ENCODE measurements around the gene PDE9A.
"Not testable (repeated sequence)": the region's sequence is repeated elsewhere in the genome, so short reads cannot be mapped to it uniquely, and the experiment has no call there.

Gene PDE9A

GRCh38 chr21:42653231-42654061, at the start of gene PDE9A:
TSS of gene PDE9A (plus strand) at chr21:42653621. CDS start at chr21:42653815, 194 bp downstream.
- in situ Hi-C loops (cut with MboI; ENCODE audit: low sequenced_read_pairs), result no loop called here

GRCh38 chr21:42607102-42607501, 46.3 kb upstream of the PDE9A start:
- in situ Hi-C loops (cut with MboI; ENCODE audit: low sequenced_read_pairs), result no loop called here

DNA sequence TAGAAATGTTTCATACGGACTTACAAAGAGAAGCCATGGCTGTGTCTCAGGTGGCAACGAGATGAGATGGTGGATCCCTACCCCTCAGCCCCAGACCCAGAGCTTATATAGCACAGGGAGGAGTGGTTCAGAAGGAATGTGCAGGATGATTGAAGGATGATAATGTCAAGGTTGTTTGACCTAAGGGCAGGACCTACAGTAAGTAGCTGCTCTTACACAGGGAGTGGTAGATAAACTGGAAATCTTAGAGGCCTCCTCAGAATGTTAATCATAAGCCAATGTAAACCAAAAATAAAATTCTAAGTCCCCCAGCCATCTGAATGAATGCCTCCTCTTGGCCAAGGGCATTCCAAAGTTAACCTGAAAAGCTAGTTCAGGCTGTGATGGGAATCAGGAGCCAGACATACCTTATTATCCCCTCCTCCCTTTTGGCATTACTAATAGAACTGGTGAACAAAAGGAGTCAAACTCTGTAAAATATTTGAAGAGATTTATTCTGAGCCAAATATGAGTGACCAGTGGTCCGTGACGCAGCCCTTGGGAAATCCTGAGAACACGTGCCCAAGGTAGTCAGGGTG, 45.8 kb upstream of the PDE9A start:
- in situ Hi-C loops (cut with MboI; ENCODE audit: low sequenced_read_pairs), result no loop called here

- in situ Hi-C loops (cut with MboI; ENCODE audit: low sequenced_read_pairs), result no loop called here
These were observed 45.0 kb upstream of the PDE9A start for GRCh38 chr21:42608446-42608845.

- in situ Hi-C loops (cut with MboI; ENCODE audit: low sequenced_read_pairs), result no loop called here
These were observed 43.6 kb upstream of the PDE9A start for GRCh38 chr21:42609811-42610210.

- in situ Hi-C loops (cut with MboI; ENCODE audit: low sequenced_read_pairs), result no loop called here
These were observed 41.6 kb upstream of the PDE9A start for GRCh38 chr21:42611852-42612251.

GRCh38 chr21:42612390-42612789, 41.0 kb upstream of the PDE9A start:
- in situ Hi-C loops (cut with MboI; ENCODE audit: low sequenced_read_pairs), result no loop called here

DNA sequence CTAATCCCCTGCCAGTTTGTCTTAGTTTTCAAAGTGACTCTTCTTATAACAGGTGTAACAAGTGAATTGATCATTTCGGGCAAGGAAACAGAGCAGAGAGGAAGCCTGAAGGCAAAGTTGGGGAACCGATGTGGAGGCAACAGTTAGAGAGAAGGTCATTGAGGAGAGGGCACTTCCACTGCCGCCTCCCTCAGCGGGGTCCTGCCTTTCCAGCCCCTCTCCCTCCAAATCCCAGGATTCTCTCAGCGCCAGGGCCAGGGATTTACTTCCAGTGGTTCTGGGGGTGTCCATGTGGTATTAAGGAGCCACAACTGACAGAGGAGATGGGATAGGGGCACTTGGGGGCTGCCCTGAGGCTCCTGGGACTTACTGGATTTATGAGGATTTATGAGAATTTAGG, 39.7 kb upstream of the PDE9A start:
- in situ Hi-C loops (cut with MboI; ENCODE audit: low sequenced_read_pairs), result no loop called here

DNA sequence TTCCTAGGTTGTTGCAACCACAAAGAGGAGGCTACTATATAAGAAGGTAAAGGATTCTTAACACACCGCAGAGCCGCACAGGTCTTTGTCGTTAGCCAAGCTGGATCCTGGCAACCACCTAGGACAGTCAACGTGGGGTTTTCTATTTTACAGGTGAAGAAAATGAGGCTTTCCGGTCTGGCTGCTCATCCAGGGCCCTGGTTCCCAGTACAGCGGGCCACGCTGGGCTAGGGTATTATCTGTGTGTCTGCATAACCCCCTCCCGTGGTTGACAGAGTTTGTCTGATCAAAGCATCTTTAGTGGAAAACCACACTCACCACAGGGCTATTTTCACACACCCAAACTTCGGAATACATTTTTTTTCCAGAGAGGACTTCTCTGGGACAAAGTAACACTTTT, 39.0 kb upstream of the PDE9A start:
- in situ Hi-C loops (cut with MboI; ENCODE audit: low sequenced_read_pairs), result no loop called here

GRCh38 chr21:42614811-42615351, 38.5 kb upstream of the PDE9A start:
- in situ Hi-C loops (cut with MboI; ENCODE audit: low sequenced_read_pairs), result no loop called here

DNA sequence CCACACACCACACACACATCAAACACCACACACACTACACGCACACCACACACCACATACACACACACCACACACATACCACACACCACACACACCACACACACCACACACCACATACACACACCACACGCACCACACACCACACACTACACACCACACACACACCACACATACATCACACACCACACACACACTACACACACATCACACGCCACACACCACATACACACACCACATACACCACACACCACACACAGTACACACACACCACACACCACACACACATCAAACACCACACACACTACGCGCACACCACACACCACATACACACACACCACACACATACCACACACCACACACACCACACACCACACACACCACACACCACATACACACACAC, 38.0 kb upstream of the PDE9A start:
- in situ Hi-C loops (cut with MboI; ENCODE audit: low sequenced_read_pairs), result not testable (repeated sequence)

GRCh38 chr21:42615924-42616323, 37.5 kb upstream of the PDE9A start:
- in situ Hi-C loops (cut with MboI; ENCODE audit: low sequenced_read_pairs), result no loop called here

GRCh38 chr21:42616446-42616845, 37.0 kb upstream of the PDE9A start:
- in situ Hi-C loops (cut with MboI; ENCODE audit: low sequenced_read_pairs), result no loop called here

- in situ Hi-C loops (cut with MboI; ENCODE audit: low sequenced_read_pairs), result no loop called here
These were observed 36.5 kb upstream of the PDE9A start for GRCh38 chr21:42616941-42617340.

DNA sequence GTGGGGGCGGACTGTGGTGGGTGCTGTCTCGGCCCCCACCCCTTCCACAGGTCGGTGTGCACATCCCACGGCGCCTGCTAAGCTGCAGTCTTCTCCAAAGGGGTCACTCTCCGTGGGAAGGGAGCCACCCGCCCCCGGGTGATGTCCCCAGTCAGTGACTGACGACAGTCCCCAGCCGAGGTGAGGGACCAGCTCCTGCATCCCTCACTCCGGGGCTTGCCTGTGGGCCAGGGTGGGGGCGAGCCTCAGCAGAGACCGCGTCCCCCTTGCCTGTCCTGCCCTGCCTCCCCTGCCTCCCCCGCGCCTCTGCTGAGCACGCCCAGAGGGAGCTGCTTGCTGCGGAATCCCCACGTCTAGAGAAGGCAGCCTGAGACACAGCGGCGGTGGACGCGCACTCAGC, 35.9 kb upstream of the PDE9A start:
- in situ Hi-C loops (cut with MboI; ENCODE audit: low sequenced_read_pairs), result no loop called here

DNA sequence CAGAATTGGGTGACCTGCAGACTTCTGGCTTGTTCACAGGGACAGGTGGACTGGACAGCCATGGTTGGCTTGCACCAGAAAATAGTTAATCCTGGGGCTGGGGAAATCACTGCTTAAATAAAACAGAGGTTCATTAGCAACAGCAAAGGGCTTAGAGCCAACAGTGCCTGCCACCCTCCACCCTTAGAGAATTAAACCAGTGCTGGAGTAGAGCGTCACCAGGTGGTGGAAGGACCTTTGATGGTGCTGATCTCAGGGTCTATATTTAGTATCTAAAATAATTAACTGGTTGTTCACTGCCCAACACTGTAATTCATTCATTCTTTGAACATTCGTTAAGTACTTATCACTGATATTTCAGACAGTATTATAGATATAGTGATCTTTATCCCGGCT, 34.7 kb upstream of the PDE9A start:
- in situ Hi-C loops (cut with MboI; ENCODE audit: low sequenced_read_pairs), result no loop called here

GRCh38 chr21:42619166-42619565, 34.3 kb upstream of the PDE9A start:
- in situ Hi-C loops (cut with MboI; ENCODE audit: low sequenced_read_pairs), result no loop called here

DNA sequence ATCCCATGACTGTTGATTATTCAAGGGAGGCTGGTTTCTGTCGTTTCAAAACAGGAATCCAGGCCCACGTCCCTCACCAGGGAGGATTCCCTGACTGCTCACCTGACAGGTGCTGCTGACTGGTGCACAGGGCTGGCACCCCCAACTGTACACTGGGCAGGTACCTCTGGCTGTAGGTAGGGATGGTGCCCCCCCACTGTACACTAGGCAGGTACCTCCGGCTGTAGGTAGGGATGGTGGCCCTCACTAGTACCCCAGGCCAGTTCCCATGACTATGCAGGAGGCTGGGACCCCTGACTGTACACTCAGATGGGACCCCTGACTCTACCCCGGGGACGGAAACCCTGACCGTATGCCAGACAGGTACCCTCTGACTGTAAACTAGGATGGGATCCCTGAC, 33.6 kb upstream of the PDE9A start:
- in situ Hi-C loops (cut with MboI; ENCODE audit: low sequenced_read_pairs), result no loop called here

DNA sequence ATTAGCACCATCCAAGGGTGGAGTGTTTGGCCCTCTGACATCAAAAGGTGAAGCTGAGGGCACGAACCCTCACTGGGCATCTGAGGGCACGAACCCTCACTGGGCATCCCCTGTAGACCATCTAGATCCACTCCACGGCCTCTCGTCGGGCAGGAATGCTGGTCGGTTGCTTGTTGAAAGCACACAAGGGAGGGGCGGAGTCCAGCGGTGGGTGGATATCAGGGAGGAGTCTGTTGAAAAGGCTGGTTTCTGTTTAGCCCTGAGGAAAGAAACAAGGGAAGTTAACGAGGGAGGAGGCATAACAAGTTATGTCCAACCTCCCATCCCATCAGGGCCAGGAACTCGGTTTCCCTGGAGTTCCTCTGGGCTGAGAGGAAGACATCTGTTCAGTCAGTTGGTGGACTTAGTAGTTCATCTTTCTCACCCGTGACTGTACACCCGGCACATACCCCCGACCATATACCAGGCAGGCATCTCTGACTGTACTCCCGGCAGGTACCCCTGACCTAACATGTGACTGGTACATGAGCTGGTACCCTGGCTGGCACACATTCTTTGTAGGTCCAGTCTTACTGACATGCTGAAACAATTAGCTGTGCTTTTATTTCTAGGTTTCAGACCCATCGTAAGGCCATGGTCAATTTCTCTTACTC, 32.1 kb upstream of the PDE9A start:
- in situ Hi-C loops (cut with MboI; ENCODE audit: low sequenced_read_pairs), result no loop called here

GRCh38 chr21:42621819-42622177, 31.6 kb upstream of the PDE9A start:
- in situ Hi-C loops (cut with MboI; ENCODE audit: low sequenced_read_pairs), result no loop called here

DNA sequence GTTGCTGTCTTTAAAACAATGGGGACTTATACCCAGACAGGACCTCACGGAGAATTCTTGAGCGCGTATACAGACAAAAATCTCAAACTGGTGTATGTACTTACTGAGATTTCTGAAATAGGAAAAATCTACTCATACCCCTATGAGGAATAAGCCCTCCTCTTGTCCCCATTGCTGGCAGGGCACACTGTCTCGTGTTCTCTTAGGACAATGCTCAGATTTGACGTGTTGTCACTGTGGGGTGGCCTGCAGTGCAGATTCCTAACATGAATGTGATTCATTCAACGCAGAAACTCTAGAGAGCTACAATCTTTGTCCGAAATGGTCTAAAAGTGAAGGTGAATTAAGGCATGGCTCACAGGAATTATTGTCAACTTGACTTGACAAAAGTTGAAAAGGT, 31.1 kb upstream of the PDE9A start:
- in situ Hi-C loops (cut with MboI; ENCODE audit: low sequenced_read_pairs), result no loop called here

GRCh38 chr21:42623694-42624093, 29.7 kb upstream of the PDE9A start:
- in situ Hi-C loops (cut with MboI; ENCODE audit: low sequenced_read_pairs), result no loop called here
